Stimulated activated CD4-positive, alpha-beta T cell treated with anti-CD3 and anti-CD28 coated beads, Interleukin-12 subunit alpha, Interleukin-12 subunit beta, amount 100 ng/mL, for 24 hours (primary cell): ENCODE measurements around the gene TNIP1.
A peak's percentile ranks its signal among the peaks of the same experiment; 100 is the strongest.

Source experiments
- DNase-seq, 2 experiments: peaks; one replicate each; pipeline ENCODE4 v3.0.0-alpha.2; 2020; ENCODE audit warnings: low read depth in 2 of 2

The TNIP1 gene

GRCh38 chr5:151022511-151023018 is 58.3 kb downstream of the TNIP1 start:
- no peak for DNase-seq

- no peak for DNase-seq
These were observed 59.1 kb downstream of the TNIP1 start for GRCh38 chr5:151021746-151022145.

- peak; percentile 10 to 19 for DNase-seq
These were observed 60.3 kb downstream of the TNIP1 start, which contains the start of gene GPX3 for GRCh38 chr5:151020304-151021110. TSS of gene GPX3 (plus strand) at chr5:151020591. CDS start at chr5:151020655, 64 bp downstream.

GRCh38 chr5:151019331-151019730 is 61.5 kb downstream of the TNIP1 start:
- DNase-seq: no peak

- DNase-seq: no peak
These were observed 62.0 kb downstream of the TNIP1 start for GRCh38 chr5:151018846-151019245.

- no peak for DNase-seq
These were observed 62.9 kb downstream of the TNIP1 start for GRCh38 chr5:151017897-151018296.

- DNase-seq: no peak
These were observed 64.1 kb downstream of the TNIP1 start for GRCh38 chr5:151016700-151017099.

- DNase-seq: no peak
These were observed 64.8 kb downstream of the TNIP1 start for GRCh38 chr5:151015974-151016587.

GRCh38 chr5:151014680-151015343 is 66.0 kb downstream of the TNIP1 start:
- no peak for DNase-seq

- DNase-seq: no peak
These were observed 68.0 kb downstream of the TNIP1 start for GRCh38 chr5:151012862-151013261.

- no peak for DNase-seq
These were observed 71.9 kb downstream of the TNIP1 start for GRCh38 chr5:151008906-151009305.

- no peak for DNase-seq
These were observed 72.7 kb downstream of the TNIP1 start for GRCh38 chr5:151008210-151008491.

GRCh38 chr5:151007430-151008209 is 73.2 kb downstream of the TNIP1 start:
- DNase-seq: no peak

- DNase-seq: no peak
These were observed 74.0 kb downstream of the TNIP1 start for GRCh38 chr5:151006704-151007334.

GRCh38 chr5:151005950-151006576 is 74.8 kb downstream of the TNIP1 start:
- DNase-seq: no peak

- DNase-seq: no peak
These were observed 75.5 kb downstream of the TNIP1 start for GRCh38 chr5:151005187-151005949.

GRCh38 chr5:151004499-151004898 is 76.3 kb downstream of the TNIP1 start:
- no peak for DNase-seq

GRCh38 chr5:151003503-151003860 is 77.4 kb downstream of the TNIP1 start:
- no peak for DNase-seq

GRCh38 chr5:151002681-151003502 is 77.9 kb downstream of the TNIP1 start:
- DNase-seq: no peak
